T-helper 2 cell (primary cell): Measurements from ENCODE around the gene CPED1.
"Not testable (repeated sequence)": the region's sequence is repeated elsewhere in the genome, so short reads cannot be mapped to it uniquely, and the experiment has no call there.

ENCODE experiments used
- DNase-seq, 5 experiments: peaks; one replicate each; pipeline versions ENCODE4 v3.0.0 to v3.0.0-alpha.2; 2012 to 2022

Gene CPED1

DNA sequence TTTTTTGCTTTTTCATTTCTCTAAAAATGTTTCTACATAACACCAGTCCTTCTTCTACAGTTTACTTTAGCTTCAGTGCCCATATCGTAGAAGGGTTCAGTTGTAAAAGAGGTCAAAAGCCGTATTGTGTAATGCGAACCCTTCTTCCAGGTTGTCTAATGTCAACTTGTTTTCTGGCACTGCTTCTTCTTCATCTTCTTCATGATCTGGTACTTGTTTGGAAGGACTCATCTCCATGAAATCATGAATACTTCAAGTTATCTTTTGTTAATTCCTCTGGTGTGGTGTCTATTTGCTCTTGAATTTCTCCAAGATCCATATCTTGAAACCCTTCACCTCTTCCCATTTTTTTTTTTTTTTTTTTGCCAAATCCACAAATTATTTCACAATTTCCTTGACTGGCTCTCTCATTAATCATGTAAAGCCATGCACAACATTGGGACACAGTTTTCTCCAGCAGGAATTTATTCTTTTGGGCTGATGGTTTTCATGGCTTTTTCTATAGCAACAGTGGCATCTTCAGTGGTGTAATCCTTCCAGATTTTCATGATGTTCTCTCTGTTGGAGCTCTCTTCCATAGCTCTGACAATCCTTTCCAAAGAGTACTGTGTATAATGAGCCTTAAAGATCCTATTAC is 85.1 kb downstream of the CPED1 start:
- DNase-seq = no peak

DNA sequence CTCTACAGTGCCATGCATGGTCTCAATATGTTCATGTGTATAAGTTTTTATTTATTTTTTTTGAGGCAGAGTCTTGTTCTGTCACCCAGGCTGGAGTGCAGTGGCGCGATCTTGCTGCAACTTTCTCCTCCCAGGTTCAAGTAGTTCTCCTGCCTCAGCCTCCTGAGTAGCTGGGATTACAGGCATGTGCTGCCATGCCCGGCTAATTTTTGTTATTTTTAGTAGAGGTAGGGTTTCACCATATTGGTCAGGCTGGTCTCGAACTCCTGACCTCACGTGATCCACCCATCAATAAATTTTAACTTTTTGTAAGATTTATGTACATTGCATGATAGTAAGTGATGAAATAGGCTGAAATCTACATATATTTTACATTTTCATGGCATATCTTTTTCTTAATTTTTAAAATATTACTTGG is 86.9 kb downstream of the CPED1 start:
- not testable (repeated sequence) for DNase-seq

- DNase-seq = no peak
Measured at GRCh38 chr7:121075952-121076349, 87.4 kb downstream of the CPED1 start.

- DNase-seq = no peak
Measured at GRCh38 chr7:121076350-121077164, 88.0 kb downstream of the CPED1 start.

DNA sequence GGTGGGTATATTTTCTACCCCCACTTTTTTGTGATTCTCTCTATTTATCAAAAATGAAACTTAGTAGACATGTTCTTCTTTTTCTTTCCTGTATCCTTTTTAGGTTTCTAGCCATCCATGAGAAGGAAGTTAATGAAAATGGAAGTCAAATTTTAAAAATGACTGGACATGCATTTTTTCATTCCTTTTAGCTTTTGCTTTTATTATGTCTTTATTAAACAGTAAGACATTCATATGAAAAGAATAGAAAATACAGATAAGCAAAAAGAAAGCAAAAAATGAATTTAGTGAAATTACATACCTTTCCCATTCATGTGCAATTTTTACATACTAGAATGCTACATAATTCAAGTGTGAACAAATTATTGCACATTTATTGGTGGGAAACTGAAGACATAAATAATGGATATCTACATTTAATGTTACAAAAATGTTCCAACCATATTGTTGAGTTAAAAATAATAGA is 88.7 kb downstream of the CPED1 start:
- no peak for DNase-seq

- DNase-seq = no peak
Measured at GRCh38 chr7:121078701-121079227, 90.3 kb downstream of the CPED1 start.

- no peak for DNase-seq
Measured at GRCh38 chr7:121079425-121080169, 91.1 kb downstream of the CPED1 start.

GRCh38 chr7:121080257-121080912 is 91.9 kb downstream of the CPED1 start:
- DNase-seq = no peak

GRCh38 chr7:121080913-121081326 is 92.4 kb downstream of the CPED1 start:
- DNase-seq = no peak

DNA sequence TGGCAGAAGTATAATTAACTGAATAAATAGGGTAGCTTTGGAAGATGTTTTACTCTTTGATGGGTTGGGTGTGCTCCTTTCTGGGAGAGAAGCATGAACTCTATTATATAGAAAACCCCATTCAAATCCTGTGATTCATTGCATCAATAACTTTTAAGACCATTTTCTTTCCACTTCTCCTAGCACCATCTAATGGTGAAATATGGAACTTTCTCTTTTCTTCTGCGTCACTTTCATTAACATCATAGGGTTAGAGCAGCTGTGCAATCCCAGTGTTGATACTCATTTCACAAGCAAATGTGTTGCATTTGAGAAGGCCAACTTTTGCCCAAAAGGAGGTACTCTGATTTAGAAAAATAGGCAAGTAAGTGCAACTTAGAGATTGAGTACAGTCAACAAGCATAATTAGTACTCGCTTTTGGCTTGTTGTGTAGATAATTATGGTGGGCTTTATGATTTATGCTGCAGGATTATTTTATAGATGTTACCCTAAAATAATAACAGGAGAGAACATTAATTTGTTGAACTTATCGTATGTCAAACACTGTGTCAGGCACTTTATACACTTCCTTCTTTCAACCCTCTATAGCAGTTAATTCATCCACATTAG is 92.9 kb downstream of the CPED1 start:
- DNase-seq = peak in 2 of 5 experiments; percentile 4 to 63

DNA sequence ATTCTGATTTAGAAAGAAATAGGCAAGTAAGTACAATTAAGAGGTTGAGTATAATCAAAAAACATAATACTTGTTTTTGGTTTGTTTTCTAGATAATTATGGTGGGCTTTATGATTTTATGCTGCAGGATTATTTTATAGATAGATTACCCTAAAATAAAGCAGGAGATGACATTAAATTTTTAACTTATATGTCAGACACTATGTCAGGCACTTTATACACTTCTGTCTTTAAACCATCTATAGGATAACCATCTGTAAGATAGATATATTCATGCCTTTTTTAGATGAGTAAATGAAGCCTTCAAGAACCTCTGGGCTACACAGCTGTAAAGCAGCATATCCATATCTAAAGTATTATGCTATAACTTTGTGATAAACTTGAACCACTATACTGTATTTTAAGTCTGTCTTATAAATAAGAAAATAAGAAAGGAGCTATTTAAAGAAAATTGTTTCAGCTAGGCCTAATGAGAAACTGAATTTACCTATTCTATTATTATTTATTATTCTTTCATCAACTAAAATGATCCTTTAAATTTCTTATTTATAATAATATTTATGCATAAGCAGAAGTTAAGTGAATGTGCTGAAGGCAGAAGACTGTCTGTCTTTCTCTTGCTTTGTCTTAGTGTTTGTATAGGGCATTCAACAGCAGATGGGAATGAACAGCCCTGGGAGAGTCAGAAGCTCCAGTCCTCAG is 94.0 kb downstream of the CPED1 start:
- DNase-seq = no peak

DNA sequence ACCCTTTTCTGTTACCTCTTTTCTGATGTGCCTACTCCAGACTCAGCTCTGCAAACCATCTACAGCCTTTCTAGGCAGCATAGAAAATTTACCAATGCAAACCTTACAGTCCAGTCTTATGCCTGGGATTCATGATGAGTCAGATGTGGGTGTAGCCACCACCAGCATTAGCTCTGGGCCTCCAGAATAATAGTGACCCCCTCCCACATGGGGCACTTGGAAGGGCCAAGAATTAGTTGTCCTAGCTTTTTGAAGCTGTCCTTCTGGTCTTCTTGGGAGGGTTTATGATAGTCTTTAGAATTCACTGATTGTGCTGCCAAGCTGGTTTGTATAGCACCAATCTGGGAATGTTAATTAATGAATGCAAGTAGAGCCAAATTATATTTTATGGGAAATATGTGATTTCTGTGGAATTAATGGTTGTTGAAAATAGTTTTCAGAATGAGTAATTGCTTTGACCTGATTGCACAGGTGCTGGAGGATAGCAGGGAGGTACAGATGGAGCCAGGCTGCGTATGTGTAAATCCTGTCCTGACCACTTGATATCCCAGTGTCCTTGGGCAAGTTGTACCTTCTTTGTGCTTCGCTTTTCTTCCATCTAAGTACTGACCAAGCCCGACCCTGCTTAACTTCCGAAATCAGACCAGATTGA is 94.8 kb downstream of the CPED1 start:
- no peak for DNase-seq

GRCh38 chr7:121083790-121084251 is 95.3 kb downstream of the CPED1 start:
- no peak for DNase-seq

- no peak for DNase-seq
Measured at GRCh38 chr7:121084256-121084655, 95.7 kb downstream of the CPED1 start.

GRCh38 chr7:121084748-121085336 is 96.3 kb downstream of the CPED1 start:
- no peak for DNase-seq

DNA sequence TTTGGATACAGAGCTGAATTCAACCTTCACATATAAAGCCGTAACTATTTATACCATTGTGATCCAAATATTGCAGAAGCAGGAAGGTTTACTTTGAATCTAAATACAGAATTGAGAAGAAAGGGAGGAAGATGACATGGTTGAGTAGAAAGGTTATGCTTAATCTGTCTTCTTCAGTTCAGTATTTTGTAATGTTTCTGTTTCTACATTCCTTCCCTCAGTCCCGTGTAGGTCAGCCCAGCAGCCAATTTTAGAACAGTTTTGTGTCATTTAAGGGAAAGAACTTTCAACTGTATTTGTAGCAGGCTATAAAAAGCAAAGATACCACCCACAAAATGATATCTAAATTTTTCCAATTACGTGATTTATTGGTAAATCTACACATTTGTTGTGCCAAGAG is 97.4 kb downstream of the CPED1 start:
- DNase-seq = no peak

DNA sequence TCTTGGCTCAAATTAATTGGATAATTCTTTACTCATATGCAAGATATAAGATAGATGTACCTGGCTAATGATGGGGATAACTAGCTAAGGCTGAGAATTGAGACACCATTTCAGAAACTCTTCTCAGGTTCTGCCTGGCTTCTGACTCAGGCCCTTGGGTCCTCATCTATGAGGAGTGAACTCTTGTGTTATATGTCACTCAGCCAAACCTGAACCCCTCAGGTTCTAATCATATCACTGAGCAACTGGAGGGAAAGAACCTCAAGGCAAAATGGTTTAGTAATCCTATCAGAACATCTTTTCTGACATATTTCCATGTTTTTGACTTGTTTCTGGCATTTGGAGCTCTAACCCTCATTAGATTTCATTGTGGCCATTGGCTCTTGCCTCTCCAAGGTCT is 100.4 kb downstream of the CPED1 start:
- DNase-seq = no peak

GRCh38 chr7:121094829-121095228 is 106.3 kb downstream of the CPED1 start:
- DNase-seq = no peak

DNA sequence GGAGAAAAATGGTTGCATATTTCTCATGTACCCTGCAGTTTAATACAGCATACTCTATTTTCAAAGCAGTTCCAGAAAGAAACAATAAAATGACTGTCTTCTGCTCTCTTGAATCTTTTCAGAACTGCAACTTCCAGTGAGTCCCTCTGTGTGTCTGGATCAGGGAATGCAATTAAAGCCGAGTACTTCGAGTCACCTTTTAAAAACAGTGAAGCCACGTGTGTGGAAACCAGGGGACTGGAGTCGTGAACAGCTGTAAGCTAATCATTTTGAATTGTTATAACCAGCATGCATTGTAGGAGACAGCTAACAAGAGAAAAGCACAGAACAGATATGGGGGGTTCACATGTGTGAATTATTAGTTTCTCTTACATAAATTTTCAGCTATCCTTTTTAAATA is 109.1 kb downstream of the CPED1 start:
- no peak for DNase-seq

GRCh38 chr7:121099572-121099971 is 111.1 kb downstream of the CPED1 start:
- no peak for DNase-seq
